B cell (primary cell): ENCODE data around the gene USB1. TPM values are rescaled to one million over a fixed set of nuclear protein-coding genes. Genes with fewer than 3 reads are reported as not detected.

ENCODE experiments used
- ATAC-seq: fragments of 200-7000 bp; cut with Tn5 transposase; one replicate; pipeline ENCODE4 v1.10.0; 2021; ENCODE audit warnings: low read depth, mild to moderate bottlenecking, moderate number of reproducible peaks, moderate library complexity
- CTCF ChIA-PET: fragments of 350-600 bp; sonication (Branson Sonifier 250); formaldehyde crosslinking; loops from one replicate; lab custom pipeline; 2021; ENCODE audit warnings: antibody characterized with exemption, inconsistent platforms; lab: Charles Lee
- POLR2A ChIA-PET: fragments of 350-600 bp; sonication (Branson Sonifier 250); formaldehyde crosslinking; loops from one replicate; lab custom pipeline; 2021; ENCODE audit warnings: antibody characterized with exemption; lab: Charles Lee
- DNase-seq: peaks from one replicate; pipeline ENCODE4 v3.0.0; 2013
- H2AFZ ChIP-seq: 2 replicates; pipeline ENCODE4 v1.6.1; 2012; ENCODE audit warnings: mild to moderate bottlenecking, low read depth, low read length; ENCODE audit not compliant: insufficient read depth, poor library complexity, severe bottlenecking
- H3K27ac ChIP-seq, 2 donors: 1 replicate in 1 of 2; 2 replicates in 1 of 2; pipeline ENCODE4 v1.5.1; 2012 to 2013; ENCODE audit warnings: low read length in 2 of 2, mild to moderate bottlenecking in 2 of 2, moderate library complexity in 1 of 2
- H3K27me3 ChIP-seq, 4 experiments: fragments of 200-600 bp in 1 of 4; sonication (generic) in 1 of 4; replicated peaks in 1 of 4; 1 replicate in 2 of 4; 2 replicates in 2 of 4; pipeline versions ENCODE4 v1.6.1 to v1.7.0; 2013 to 2016; ENCODE audit warnings: low read length in 3 of 4, mild to moderate bottlenecking in 2 of 4, mixed read lengths in 1 of 4, moderate library complexity in 1 of 4; ENCODE audit not compliant: insufficient read depth in 4 of 4, control insufficient read depth in 3 of 4; ENCODE audit errors: control extremely low read depth in 1 of 4
- H3K36me3 ChIP-seq, 2 experiments: replicated peaks in 1 of 2; 1 replicate in 1 of 2; 2 replicates in 1 of 2; pipeline versions ENCODE4 v1.6.1 to v1.7.1; 2013; ENCODE audit warnings: low read length in 1 of 2; ENCODE audit not compliant: insufficient read depth in 2 of 2, control insufficient read depth in 1 of 2; ENCODE audit errors: control extremely low read depth in 1 of 2, extremely low read depth in 1 of 2
- H3K4me1 ChIP-seq, 2 donors: fragments of 200-600 bp in 1 of 2; sonication (generic) in 1 of 2; 1 replicate in 1 of 2; 2 replicates in 1 of 2; pipeline versions ENCODE4 v1.5.1 to v1.6.1; 2013 to 2017; ENCODE audit warnings: low read length in 2 of 2; ENCODE audit not compliant: control insufficient read depth in 2 of 2, insufficient read depth in 2 of 2
- H3K4me2 ChIP-seq: replicated peaks from 2 replicates; pipeline ENCODE3; 2012; ENCODE audit warnings: mild to moderate bottlenecking, low read depth, low read length; ENCODE audit not compliant: poor library complexity, severe bottlenecking
- H3K4me3 ChIP-seq, 5 experiments: fragments of 200-600 bp in 1 of 5; sonication (generic) in 1 of 5; 1 replicate in 3 of 5; 2 replicates in 2 of 5; pipeline versions ENCODE4 v1.5.1 to v1.7.0; 2011 to 2016; ENCODE audit warnings: low read length in 4 of 5, mild to moderate bottlenecking in 4 of 5, low read depth in 2 of 5, control low read depth in 1 of 5, moderate library complexity in 1 of 5; ENCODE audit not compliant: insufficient read depth in 1 of 5; ENCODE audit errors: control extremely low read depth in 1 of 5, extremely low read depth in 1 of 5
- H3K79me2 ChIP-seq: fragments of 200-600 bp; sonication (generic); one replicate; pipeline ENCODE4 v1.6.0; 2016; ENCODE audit warnings: low read length; ENCODE audit not compliant: control insufficient read depth, insufficient read depth
- H3K9ac ChIP-seq: fragments of 200-600 bp; sonication (generic); 2 replicates; pipeline ENCODE4 v1.6.1; 2017; ENCODE audit warnings: mild to moderate bottlenecking, low read length, moderate library complexity
- H3K9me3 ChIP-seq, 3 donors: one replicate each; pipeline versions ENCODE4 v1.6.1 to v1.7.1; 2013; ENCODE audit warnings: low read length in 2 of 3; ENCODE audit not compliant: control insufficient read depth in 2 of 3, insufficient read depth in 1 of 3; ENCODE audit errors: control extremely low read depth in 1 of 3
- H4K20me1 ChIP-seq: 2 replicates; pipeline ENCODE4 v1.6.0; 2012; ENCODE audit warnings: mild to moderate bottlenecking, low read length; ENCODE audit not compliant: insufficient read depth, control insufficient read depth, poor library complexity, severe bottlenecking
- H3K27ac Mint-ChIP-seq: one replicate; pipeline ENCODE4 v1.8.0; 2021; ENCODE audit warnings: mixed read lengths
- H3K27me3 Mint-ChIP-seq: one replicate; pipeline ENCODE4 v1.8.0; 2021; ENCODE audit warnings: mixed read lengths
- H3K4me1 Mint-ChIP-seq: one replicate; pipeline ENCODE4 v1.8.0; 2021; ENCODE audit warnings: mixed read lengths
- H3K4me3 Mint-ChIP-seq: one replicate; pipeline ENCODE4 v1.8.0; 2021; ENCODE audit warnings: mixed read lengths
- H3K9me3 Mint-ChIP-seq: one replicate; pipeline ENCODE4 v1.8.0; 2022; ENCODE audit warnings: mixed read lengths; ENCODE audit not compliant: insufficient read depth
- EZH2 ChIP-seq: IDR thresholded peaks from 2 replicates; pipeline ENCODE4 v1.6.1; 2012; ENCODE audit warnings: borderline replicate concordance, low read depth, mild to moderate bottlenecking, moderate library complexity, low read length; ENCODE audit not compliant: insufficient read depth, poor library complexity, severe bottlenecking
- WGBS: methylation state at CpG from one replicate; pipeline ENCODE4 v1.1.5; 2013; ENCODE audit warnings: missing lambda C conversion rate; ENCODE audit not compliant: insufficient coverage; 5-methylcytosine and 5-hydroxymethylcytosine counted together
- intact Hi-C: fragments of 100-400 bp; cut with micrococcal nuclease; formaldehyde crosslinking; loops from one replicate; pipeline ENCODE4 v1.10.0; 2022
- polyA plus RNA-seq: library from polyadenylated mRNA; depleted of rRNA; stranded (reverse); fragments of >200 nt; gene quantifications from 2 replicates; pipeline ENCODE4 v1.2.3, GENCODE V29; 2012
- total RNA-seq, 2 donors: library from RNA; stranded (reverse); fragments of 120-200 nt in 1 of 2; gene quantifications; 1 replicate in 1 of 2; 2 replicates in 1 of 2; pipeline versions ENCODE4 v1.2.3 to v1.2.4, GENCODE V29; 2013 to 2022
- TF ChIP-seq, protein P1 (sequence below): fragments of 200-600 bp; IDR thresholded peaks from one replicate; pipeline ENCODE4 v1.8.0; 2022; ENCODE audit warnings: antibody characterized with exemption, mild to moderate bottlenecking

USB1 gene
- total and polyA plus RNA-seq, 2 donors (not counting 1 experiment from before 2014, with no cell fraction given) = 32.8 to 37.0 TPM

DNA sequence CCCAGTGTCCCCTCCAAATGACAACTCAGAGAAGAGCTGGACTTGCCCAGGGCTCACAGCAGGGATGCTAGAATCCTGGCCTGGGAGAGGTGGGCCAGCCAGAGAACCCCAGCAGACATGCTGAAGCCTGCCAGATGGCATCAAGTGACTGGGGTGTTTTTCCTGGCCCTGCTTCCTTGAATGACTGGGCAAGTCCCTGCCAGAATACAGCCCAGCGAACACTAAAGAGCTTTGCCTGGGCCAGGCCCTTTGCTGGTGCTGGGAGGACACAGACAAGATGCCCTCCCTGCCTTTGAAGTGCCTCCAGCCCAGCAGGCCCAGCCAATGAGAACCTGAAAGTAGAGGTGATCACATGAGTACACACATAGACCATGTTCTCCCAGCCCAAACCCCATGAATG is 12.3 kb upstream of the USB1 start:
- H3K4me3 ChIP-seq = no peak overlapping the region
- no peak for ATAC-seq
- H3K9me3 Mint-ChIP-seq = no peaks in the 10 kb centered on the region
- H3K79me2 ChIP-seq = peaks cover 1% of the 10 kb centered on the region
- H3K27ac ChIP-seq = no peak overlapping the region
- CTCF ChIA-PET = interaction anchor here (2.2 kb wide), 1 partner anchor 11 kb away, joined by 6 read pairs; the partner anchor contains the start of gene ZNF319
- H4K20me1 ChIP-seq = no peaks in the 10 kb centered on the region
- POLR2A ChIA-PET = no interaction called here
- no peak overlapping the region for H3K9ac ChIP-seq
- H3K27ac Mint-ChIP-seq = no peak overlapping the region
- no peak overlapping the region for H2AFZ ChIP-seq
- peaks cover 17% of the 10 kb centered on the region for H3K4me1 Mint-ChIP-seq
- no peak overlapping the region for H3K4me3 Mint-ChIP-seq
- WGBS = 57% methylated on average over 1 of the region's 1 CpG
- no peak for DNase-seq
- peaks cover 0 to 3% of the 10 kb centered on the region in 2 experiments for H3K36me3 ChIP-seq
- H3K4me1 ChIP-seq = peaks cover 6 to 16% of the 10 kb centered on the region in 2 donors
- H3K27me3 Mint-ChIP-seq = no peaks in the 10 kb centered on the region
- H3K9me3 ChIP-seq = peaks cover 0 to 9% (median 0%) of the 10 kb centered on the region in 3 donors
- no peak for TF ChIP-seq EZH2
- TF ChIP-seq, protein P1, sequence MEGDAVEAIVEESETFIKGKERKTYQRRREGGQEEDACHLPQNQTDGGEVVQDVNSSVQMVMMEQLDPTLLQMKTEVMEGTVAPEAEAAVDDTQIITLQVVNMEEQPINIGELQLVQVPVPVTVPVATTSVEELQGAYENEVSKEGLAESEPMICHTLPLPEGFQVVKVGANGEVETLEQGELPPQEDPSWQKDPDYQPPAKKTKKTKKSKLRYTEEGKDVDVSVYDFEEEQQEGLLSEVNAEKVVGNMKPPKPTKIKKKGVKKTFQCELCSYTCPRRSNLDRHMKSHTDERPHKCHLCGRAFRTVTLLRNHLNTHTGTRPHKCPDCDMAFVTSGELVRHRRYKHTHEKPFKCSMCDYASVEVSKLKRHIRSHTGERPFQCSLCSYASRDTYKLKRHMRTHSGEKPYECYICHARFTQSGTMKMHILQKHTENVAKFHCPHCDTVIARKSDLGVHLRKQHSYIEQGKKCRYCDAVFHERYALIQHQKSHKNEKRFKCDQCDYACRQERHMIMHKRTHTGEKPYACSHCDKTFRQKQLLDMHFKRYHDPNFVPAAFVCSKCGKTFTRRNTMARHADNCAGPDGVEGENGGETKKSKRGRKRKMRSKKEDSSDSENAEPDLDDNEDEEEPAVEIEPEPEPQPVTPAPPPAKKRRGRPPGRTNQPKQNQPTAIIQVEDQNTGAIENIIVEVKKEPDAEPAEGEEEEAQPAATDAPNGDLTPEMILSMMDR = no peak
- intact Hi-C loops = no loop called here
- no peak overlapping the region for H3K4me2 ChIP-seq
- peaks cover 0 to 13% (median 1%) of the 10 kb centered on the region in 4 experiments for H3K27me3 ChIP-seq

DNA sequence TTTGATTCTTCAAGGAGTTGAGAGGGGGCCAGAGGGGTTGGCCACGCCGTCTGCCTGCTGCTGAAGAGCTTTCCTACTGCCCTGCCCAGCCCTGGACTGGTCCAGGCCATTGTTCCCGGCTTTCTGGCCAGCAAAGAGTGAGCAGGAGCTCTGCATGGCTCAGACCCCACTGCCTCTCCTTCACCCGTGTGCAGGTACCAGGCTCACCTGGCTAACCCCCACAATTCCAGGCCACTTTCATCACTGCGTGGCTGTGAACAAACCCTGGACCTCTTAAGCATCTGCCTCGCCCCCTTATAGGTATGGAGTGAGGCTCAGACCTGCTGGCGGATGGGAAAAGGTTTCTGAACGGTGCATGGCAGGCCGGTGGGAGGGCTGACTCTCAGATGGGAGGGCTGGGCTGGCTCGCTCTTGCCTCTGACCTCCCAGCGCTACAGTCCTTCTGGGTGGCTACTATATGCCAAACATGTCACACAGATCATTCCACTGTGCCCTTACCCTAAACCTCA is 9.6 kb upstream of the USB1 start:
- peaks cover 9% of the 10 kb centered on the region for H3K4me1 Mint-ChIP-seq

More for the DNA sequence above, 9.6 kb upstream of the USB1 start:
- DNase-seq = no peak
- Histone ChIP-seq H3K36me3 (peaks cover 0 to 11% of the 10 kb centered on the region in 2 experiments), H3K79me2 (peaks cover 13% of the 10 kb centered on the region), H3K9ac (no peak overlapping the region), H4K20me1 (peaks cover 25% of the 10 kb centered on the region), H3K9me3 (no peaks in the 10 kb centered on the region), H3K27me3 (no peaks in the 10 kb centered on the region), H3K27ac (no peak overlapping the region), H3K4me1 (peaks cover 6 to 8% of the 10 kb centered on the region in 2 donors), H2AFZ (no peak overlapping the region), H3K4me2 (no peak overlapping the region), H3K4me3 (no peak overlapping the region)
- Mint-ChIP-seq H3K27me3 (no peaks in the 10 kb centered on the region), H3K4me3 (no peak overlapping the region), H3K27ac (no peak overlapping the region), H3K9me3 (no peaks in the 10 kb centered on the region)
- CTCF ChIA-PET = interaction anchor here (1.5 kb wide), 1 partner anchor 13 kb away, joined by 3 read pairs; no protein-coding TSS in a partner anchor
- POLR2A ChIA-PET = no interaction called here
- no peak for ATAC-seq
- intact Hi-C loops = no loop called here
- 97% methylated on average over 11 of the region's 11 CpGs for WGBS
- TF ChIP-seq, protein P1 = no peak
- no peak for TF ChIP-seq EZH2
